Stomach (tissue), 4 donors: ENCODE measurements around the gene DYNC1I2.

Experiments
- POLR2A ChIP-seq, 4 donors: fragments of 450-650 bp; IDR thresholded peaks; one replicate each; pipeline ENCODE4 v1.6.1; 2016; ENCODE audit warnings: antibody characterized with exemption in 4 of 4, control low read depth in 2 of 4, mild to moderate bottlenecking in 1 of 4, moderate library complexity in 1 of 4
- POLR2AphosphoS5 ChIP-seq, 3 donors: sonication (generic); formaldehyde crosslinking; IDR thresholded peaks; one replicate each; pipeline ENCODE4 v1.6.1; 2016; ENCODE audit warnings: antibody characterized with exemption in 3 of 3
- TF ChIP-seq, protein P1 (sequence below), 7 experiments: fragments of 450-650 bp in 4 of 7; fragments of 200-600 bp in 3 of 7; sonication (generic) in 3 of 7; IDR thresholded peaks; one replicate each; pipeline ENCODE4 v1.5.1; 2016 to 2019; ENCODE audit warnings: antibody characterized with exemption in 7 of 7, control low read depth in 2 of 7, mild to moderate bottlenecking in 1 of 7

DNA sequence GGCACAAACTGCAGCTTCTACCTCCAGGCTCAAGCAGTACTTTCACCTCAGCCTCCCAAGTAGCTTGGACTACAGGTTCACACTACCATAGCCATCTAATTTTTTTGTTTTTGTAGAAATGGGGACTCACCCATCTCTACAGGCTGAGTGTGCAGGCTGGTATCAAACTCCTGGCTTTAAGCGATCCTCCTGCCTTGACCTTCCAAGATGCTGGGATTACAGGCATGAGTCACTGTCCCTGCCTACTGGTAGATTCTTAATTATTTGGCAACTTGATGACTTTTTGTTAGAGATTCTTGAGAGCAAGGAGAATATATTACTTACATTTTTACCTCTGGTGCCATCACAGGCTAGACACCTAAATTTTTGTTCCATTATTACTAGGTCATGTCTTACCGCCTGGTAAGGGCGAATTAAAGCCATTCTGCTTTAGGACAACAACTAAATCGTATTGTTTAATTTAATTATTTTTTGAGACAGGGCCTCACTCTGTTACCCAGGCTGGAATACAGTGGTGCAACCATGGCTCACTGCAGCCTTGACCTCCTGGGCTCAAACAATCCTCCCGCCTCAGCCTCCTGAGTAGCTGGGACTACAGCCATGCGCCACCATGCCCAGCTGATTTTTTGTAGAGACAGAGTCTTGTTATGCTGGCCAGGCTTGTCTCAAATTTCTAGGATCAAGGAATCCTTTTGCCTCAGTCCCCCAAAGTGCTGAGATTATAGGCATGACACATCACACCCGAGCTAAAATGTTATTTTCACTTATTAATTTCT lies 15.7 kb downstream of the DYNC1I2 start:
- TF ChIP-seq, protein P1, sequence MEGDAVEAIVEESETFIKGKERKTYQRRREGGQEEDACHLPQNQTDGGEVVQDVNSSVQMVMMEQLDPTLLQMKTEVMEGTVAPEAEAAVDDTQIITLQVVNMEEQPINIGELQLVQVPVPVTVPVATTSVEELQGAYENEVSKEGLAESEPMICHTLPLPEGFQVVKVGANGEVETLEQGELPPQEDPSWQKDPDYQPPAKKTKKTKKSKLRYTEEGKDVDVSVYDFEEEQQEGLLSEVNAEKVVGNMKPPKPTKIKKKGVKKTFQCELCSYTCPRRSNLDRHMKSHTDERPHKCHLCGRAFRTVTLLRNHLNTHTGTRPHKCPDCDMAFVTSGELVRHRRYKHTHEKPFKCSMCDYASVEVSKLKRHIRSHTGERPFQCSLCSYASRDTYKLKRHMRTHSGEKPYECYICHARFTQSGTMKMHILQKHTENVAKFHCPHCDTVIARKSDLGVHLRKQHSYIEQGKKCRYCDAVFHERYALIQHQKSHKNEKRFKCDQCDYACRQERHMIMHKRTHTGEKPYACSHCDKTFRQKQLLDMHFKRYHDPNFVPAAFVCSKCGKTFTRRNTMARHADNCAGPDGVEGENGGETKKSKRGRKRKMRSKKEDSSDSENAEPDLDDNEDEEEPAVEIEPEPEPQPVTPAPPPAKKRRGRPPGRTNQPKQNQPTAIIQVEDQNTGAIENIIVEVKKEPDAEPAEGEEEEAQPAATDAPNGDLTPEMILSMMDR (IDR thresholded peaks at IDR 0.05): no peak
- TF ChIP-seq POLR2AphosphoS5 (IDR thresholded peaks at IDR 0.05) (no peak), POLR2A (IDR thresholded peaks at IDR 0.05) (no peak)
